Ishikawa (cell line): ENCODE data around the gene EEF1AKMT1.

ENCODE experiments used
- EP300 ChIP-seq: IDR thresholded peaks from 2 replicates; pipeline ENCODE4 v1.6.1; 2012; ENCODE audit warnings: borderline replicate concordance
- FOXM1 ChIP-seq: IDR thresholded peaks from 2 replicates; pipeline ENCODE4 v1.6.1; 2012; ENCODE audit warnings: low read depth, borderline replicate concordance
- MAX ChIP-seq: IDR thresholded peaks from 2 replicates; pipeline ENCODE4 v1.6.1; 2012
- RAD21 ChIP-seq: IDR thresholded peaks from 2 replicates; pipeline ENCODE4 v1.6.1; 2012; ENCODE audit warnings: low read depth
- REST ChIP-seq: IDR thresholded peaks from 2 replicates; pipeline ENCODE4 v1.6.1; 2012; ENCODE audit warnings: low read depth, mild to moderate bottlenecking
- TAF1 ChIP-seq: IDR thresholded peaks from 2 replicates; pipeline ENCODE4 v1.6.1; 2012; ENCODE audit warnings: low read depth, mild to moderate bottlenecking
- YY1 ChIP-seq: IDR thresholded peaks from 2 replicates; pipeline ENCODE4 v1.6.1; 2012; ENCODE audit warnings: low read depth

GRCh38 chr13:20779405-20779804, 5.6 kb upstream of the EEF1AKMT1 start:
- TF ChIP-seq REST = no peak
- no peak for TF ChIP-seq EP300
- TF ChIP-seq RAD21 = no peak
- no peak for TF ChIP-seq YY1
- TF ChIP-seq TAF1 = no peak
- no peak for TF ChIP-seq MAX
- no peak for TF ChIP-seq FOXM1
